ENCODE data around the gene PTPN14.

Gene PTPN14

DNA sequence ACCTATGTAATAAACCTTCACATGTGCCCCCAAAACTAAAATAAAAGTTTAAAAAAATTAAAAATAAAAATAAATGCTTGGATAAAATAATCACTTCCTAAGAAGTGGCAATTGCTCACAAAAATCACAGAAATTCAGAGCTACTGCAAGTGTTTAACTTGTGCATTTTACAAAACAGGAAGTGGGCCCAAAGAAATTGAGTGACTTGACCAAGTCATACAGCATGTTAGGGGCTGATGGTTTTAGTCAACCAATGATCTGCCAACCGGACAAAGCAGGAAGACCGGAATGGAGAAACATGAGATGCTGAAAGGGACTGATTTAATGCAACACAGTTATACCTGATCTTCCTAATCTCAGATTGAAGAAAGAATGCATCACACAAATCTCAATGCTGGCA, 173.9 kb downstream of the PTPN14 start:
- DNase-seq (ENCODE audit: low read depth), result no peak
- TF ChIP-seq, protein P1, sequence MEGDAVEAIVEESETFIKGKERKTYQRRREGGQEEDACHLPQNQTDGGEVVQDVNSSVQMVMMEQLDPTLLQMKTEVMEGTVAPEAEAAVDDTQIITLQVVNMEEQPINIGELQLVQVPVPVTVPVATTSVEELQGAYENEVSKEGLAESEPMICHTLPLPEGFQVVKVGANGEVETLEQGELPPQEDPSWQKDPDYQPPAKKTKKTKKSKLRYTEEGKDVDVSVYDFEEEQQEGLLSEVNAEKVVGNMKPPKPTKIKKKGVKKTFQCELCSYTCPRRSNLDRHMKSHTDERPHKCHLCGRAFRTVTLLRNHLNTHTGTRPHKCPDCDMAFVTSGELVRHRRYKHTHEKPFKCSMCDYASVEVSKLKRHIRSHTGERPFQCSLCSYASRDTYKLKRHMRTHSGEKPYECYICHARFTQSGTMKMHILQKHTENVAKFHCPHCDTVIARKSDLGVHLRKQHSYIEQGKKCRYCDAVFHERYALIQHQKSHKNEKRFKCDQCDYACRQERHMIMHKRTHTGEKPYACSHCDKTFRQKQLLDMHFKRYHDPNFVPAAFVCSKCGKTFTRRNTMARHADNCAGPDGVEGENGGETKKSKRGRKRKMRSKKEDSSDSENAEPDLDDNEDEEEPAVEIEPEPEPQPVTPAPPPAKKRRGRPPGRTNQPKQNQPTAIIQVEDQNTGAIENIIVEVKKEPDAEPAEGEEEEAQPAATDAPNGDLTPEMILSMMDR (conservative IDR thresholded peaks at IDR 0.05; ENCODE audit: low read length), result no peak
- H3K4me3 ChIP-seq (ENCODE audit: low read length), result no peak overlapping the region

DNA sequence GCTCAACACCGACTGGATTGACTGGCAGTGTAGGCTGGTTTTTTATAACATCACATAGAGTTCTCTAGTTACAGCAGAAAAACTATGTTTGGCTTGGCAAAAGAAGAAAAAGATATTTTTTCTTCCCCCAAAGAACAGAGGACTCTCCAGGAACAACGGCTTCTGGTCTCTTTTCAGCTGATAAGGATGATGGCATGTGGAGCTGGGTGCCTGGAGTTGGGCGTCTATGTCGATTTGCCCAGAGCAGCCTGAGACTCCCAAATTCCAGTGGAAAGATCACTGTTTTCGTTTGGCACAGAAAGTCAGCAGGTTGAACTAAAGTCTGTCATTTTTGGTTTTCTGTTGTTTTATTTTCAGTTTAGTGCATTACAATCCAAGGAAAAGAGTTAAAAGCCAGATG, 179.3 kb downstream of the PTPN14 start:
- TF ChIP-seq, protein P1 (conservative IDR thresholded peaks at IDR 0.05; ENCODE audit: low read length), result no peak
- no peak overlapping the region for H3K4me3 ChIP-seq (ENCODE audit: low read length)
- no peak for DNase-seq (ENCODE audit: low read depth)

DNA sequence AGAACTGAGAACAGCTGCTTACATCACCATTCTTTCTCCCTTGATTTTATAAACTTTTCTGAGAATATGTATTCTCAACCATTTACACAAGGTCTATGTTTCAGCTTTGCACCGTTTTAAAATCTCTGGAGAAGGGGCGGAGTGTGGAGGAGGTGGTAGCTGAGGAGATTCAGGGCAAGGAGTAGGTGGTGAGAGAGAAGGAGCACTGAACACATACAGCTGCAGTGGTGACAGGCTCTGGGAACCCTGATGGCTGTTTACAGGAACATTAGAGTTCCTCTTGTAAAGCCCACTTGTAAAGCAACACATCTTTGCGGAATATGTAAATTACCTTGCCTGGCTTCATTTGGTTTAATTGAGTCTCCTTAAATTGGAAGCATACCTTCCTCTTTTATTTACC, 180.8 kb downstream of the PTPN14 start:
- no peak overlapping the region for H3K4me3 ChIP-seq (ENCODE audit: low read length)
- TF ChIP-seq, protein P1 (conservative IDR thresholded peaks at IDR 0.05; ENCODE audit: low read length), result no peak
- no peak for DNase-seq (ENCODE audit: low read depth)

DNA sequence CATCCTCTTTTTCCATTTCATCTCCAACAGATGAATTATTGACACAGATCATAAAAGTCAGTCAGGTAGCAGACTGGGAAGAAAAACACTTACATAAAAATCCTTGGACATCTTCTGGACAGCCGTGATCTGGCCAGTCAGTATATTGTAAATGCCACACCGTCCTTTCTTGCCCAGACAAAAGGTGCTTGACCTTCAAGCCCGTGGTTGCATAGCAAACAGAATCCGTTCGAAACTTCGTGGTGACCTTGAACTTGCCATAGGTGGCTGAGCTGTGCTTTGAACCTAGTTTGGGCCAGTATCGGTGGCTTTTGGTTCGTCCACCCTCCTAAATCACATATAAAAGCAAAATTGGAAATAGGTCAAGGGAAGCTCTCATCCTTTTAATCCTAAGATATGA, 182.0 kb downstream of the PTPN14 start:
- H3K4me3 ChIP-seq (ENCODE audit: low read length), result no peak overlapping the region
- TF ChIP-seq, protein P1 (conservative IDR thresholded peaks at IDR 0.05; ENCODE audit: low read length), result no peak
- no peak for DNase-seq (ENCODE audit: low read depth)

DNA sequence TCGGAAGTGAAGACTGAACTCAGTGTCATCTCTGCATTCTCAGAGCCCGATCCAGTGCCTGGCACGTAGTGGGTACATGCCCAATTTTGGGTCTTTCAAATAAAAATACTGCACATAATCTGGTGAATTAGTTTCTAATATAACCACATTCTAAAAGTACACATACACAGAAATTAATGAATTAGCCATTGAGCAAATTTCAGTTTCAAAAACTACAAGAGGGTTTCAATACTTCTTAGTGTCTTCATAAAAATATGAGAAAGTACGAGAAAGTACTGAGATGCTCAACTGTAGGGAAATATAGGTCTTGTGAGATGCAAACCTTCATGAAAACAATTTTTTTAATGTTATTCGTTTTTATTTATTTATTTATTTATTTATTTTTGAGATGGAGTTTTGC, 183.6 kb downstream of the PTPN14 start:
- no peak for DNase-seq (ENCODE audit: low read depth)
- TF ChIP-seq, protein P1 (conservative IDR thresholded peaks at IDR 0.05; ENCODE audit: low read length), result no peak

DNA sequence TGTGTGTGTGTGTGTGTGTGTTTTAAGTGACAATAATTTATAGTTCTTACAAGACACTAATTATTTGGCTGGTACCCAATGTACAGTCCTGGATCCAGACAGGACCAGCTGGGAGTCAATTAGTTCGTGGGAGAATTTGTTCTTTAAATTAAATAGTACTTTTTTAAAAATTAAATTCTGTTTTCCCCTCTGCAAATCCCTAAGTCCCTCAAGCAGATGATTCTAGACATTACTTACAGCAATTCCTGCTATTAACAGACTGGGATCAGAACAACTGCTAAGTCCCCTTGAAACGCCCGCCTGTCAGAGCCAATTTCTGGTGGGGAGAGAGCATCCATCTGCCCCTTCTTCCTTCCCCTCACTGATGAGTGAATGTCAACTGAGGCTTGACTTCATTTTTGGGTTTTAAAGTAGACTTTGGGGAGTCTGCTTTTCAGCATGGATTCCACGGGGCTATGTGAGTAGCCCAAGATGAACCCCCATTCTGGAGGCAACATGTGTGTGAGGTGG, 186.6 kb downstream of the PTPN14 start:
- H3K4me3 ChIP-seq (ENCODE audit: low read length), result no peak overlapping the region
- TF ChIP-seq, protein P1 (conservative IDR thresholded peaks at IDR 0.05; ENCODE audit: low read length), result no peak
- DNase-seq (ENCODE audit: low read depth), result no peak

More for the DNA sequence above, 183.6 kb downstream of the PTPN14 start:
- H3K4me3 ChIP-seq (ENCODE audit: low read length), result no peak overlapping the region

DNA sequence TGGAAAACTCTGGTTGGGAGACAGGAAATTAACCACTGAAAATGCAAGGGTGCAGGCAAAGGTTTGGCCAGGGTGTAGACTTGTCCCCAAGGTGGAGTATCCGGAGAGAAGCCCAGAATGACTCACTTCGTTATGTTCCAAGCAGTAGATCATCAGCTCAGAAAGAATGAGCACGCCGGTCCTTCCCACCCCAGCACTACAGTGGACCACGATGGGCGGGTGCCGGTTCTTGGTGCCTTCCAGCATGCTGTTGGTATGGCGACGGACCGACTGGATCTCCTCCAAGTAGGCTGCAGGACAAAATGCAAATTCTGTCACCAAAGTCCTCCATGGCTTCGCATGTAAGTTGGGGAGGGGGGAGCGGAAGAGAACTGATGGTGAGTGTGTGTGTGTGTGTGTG, 187.0 kb downstream of the PTPN14 start:
- no peak overlapping the region for H3K4me3 ChIP-seq (ENCODE audit: low read length)
- TF ChIP-seq, protein P1 (conservative IDR thresholded peaks at IDR 0.05; ENCODE audit: low read length), result no peak
- DNase-seq (ENCODE audit: low read depth), result peak; percentile 49
